ENCODE measurements around the gene CERS4.

GRCh38 chr19:8261347-8261746 lies 52.2 kb downstream of the CERS4 start:
- TF ChIP-seq, protein P1, sequence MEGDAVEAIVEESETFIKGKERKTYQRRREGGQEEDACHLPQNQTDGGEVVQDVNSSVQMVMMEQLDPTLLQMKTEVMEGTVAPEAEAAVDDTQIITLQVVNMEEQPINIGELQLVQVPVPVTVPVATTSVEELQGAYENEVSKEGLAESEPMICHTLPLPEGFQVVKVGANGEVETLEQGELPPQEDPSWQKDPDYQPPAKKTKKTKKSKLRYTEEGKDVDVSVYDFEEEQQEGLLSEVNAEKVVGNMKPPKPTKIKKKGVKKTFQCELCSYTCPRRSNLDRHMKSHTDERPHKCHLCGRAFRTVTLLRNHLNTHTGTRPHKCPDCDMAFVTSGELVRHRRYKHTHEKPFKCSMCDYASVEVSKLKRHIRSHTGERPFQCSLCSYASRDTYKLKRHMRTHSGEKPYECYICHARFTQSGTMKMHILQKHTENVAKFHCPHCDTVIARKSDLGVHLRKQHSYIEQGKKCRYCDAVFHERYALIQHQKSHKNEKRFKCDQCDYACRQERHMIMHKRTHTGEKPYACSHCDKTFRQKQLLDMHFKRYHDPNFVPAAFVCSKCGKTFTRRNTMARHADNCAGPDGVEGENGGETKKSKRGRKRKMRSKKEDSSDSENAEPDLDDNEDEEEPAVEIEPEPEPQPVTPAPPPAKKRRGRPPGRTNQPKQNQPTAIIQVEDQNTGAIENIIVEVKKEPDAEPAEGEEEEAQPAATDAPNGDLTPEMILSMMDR (IDR thresholded peaks at IDR 0.05; ENCODE audit: insufficient read depth, low read length, poor library complexity, severe bottlenecking): no peak
- no peak for TF ChIP-seq EZH2phosphoT487 (conservative IDR thresholded peaks at IDR 0.05; ENCODE audit: low read length)

All from SU-DHL-6 (cell line).